G401 (cell line): ENCODE results near the gene GPR176. TPM values are rescaled to one million over a fixed set of nuclear protein-coding genes. Genes with fewer than 3 reads are reported as not detected.

Experiments used
- DNase-seq: peaks from one replicate; pipeline ENCODE4 v3.0.0-alpha.2; 2015; ENCODE audit warnings: low spot score
- in situ Hi-C: cut with HindIII; loops from 2 replicates; pipeline ENCODE4 v1.10.0; 2016; ENCODE audit warnings: low sequenced_read_pairs, mixed read lengths
- total RNA-seq: library from RNA; depleted of rRNA; stranded (reverse); fragments of >200 nt; shearing (Covaris generic); gene quantifications from 2 replicates; pipeline ENCODE4 v1.2.3, GENCODE V29; 2014

Gene GPR176
- total RNA-seq, 1 experiment from 2014 or later, result 2.0 TPM

DNA sequence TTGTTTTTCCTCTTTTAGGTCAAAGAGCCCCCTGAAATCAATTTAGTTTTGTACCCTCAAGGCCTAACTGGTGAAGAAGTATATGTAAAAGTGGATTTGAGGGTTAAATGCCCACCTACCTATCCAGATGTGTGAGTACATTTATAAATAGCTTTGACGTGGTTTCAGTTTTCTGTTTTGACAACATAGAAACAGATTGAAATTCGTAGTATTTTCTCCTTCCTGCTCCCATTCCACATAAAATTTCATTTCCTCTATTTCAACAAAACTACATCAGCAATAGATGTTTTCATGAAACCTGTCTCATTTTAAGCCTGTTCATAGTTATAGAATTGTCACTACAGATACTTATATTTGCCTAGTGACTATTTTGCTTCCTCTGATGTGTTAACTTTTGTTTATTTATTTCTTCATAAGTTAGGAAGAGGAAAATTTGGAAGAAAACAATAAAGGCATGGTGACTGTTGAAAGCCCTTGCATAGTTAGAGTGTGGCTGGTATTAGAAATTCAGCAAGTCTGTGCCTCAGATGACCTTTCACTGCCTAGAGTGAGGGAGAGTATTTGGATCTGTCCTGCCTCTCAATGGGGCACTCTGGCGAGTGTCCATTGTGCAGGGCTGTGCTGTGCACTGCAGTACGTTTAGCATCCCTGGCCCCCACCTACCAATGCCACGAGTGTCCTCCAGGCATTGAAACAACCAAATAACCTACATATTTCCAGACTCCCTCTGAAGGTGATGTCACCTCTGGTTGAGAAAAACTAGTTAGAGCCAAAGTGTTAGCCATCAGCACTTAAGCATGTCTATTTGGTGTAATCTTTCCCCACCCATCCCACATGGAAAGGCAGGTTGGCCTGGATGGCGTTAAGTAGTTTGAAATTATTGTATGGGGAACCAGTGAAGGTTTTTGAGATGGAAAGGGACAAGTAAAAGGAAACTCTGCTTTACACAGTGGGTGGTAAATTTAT is 19.7 kb upstream of the GPR176 start:
- in situ Hi-C loops, result no loop called here

GRCh38 chr15:39937696-39938095 is 17.6 kb upstream of the GPR176 start:
- in situ Hi-C loops, result no loop called here
- DNase-seq, result no peak

More for the DNA sequence above, 19.7 kb upstream of the GPR176 start:
- peak; percentile 8 for DNase-seq

DNA sequence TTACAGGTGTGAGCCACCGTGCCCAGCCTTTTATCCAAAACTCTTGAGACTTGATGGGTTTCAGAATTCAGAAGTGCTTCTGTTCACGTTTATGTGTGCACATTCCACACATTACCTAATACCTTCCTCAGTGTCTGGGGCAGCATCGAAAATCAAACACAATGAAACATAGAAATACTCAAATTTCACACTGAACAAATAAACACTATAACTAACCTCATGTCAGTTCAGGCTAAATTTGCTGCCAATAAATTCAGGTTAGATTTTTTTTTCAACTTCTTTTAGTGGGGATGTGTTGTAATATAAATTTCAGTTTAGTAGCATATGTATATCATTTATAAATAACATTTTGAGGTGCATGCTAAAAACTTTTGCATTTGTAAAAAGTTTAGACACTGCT is 16.6 kb upstream of the GPR176 start:
- DNase-seq, result no peak
- in situ Hi-C loops, result no loop called here

GRCh38 chr15:39936187-39936586 is 16.1 kb upstream of the GPR176 start:
- no peak for DNase-seq

DNA sequence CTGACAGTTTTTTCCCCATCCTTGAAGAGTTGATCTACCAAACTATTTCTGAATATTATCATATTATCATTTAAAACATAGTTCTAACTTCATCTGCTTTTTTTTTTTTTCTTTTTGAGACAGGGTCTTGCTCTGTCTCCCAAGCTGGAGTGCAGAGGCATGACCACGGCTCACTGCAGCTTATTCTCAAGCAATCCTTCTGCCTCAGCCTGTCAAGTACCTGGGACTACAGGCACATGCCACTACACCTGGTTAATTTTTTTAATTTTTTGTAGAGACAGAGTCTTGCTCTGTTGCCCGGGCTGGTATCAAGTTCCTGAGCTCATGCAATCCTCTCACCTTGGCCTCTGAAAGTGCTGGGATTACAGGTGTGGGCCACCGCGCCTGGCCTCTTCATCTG is 15.2 kb upstream of the GPR176 start:
- no peak for DNase-seq
- in situ Hi-C loops, result no loop called here

More at GRCh38 chr15:39936187-39936586, 16.1 kb upstream of the GPR176 start:
- in situ Hi-C loops, result no loop called here

DNA sequence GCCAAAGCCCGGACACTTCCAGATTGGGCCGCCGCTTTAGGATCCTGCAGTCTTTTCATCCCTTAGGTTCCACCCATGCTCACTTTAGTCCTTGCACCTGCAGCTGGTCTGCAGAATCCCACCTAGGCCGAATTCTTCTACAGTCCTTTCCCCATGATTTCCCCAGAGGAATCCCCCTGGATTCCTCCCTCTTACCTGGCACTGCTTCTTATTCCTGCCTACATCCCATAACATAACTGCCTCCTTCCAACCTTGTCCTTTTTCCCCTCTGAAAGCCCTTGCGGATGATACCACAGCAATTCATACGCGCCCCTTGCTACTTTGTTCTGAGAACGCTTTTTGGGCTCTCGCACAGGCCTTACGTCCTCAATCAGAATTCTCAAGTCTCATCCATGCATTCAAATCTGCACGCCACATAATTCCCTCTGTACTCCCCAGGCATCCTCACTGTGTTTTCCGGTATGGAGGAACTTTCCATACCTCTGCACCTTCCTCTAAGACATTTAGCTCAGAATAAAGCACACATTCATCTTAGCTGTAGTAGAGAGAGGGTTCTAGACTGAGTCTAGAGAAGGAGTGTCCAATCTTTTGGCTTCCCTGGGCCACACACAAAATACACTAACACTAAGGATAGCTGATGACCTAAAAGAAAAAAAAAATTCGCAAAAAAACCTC is 14.5 kb upstream of the GPR176 start:
- peak; percentile 69 for DNase-seq
- in situ Hi-C loops, result no loop called here

- no peak for DNase-seq
Observed at GRCh38 chr15:39931615-39932014, 11.5 kb upstream of the GPR176 start.

GRCh38 chr15:39926526-39926925 is 6.5 kb upstream of the GPR176 start:
- DNase-seq, result no peak
- in situ Hi-C loops, result no loop called here

More at GRCh38 chr15:39931615-39932014, 11.5 kb upstream of the GPR176 start:
- in situ Hi-C loops, result no loop called here

DNA sequence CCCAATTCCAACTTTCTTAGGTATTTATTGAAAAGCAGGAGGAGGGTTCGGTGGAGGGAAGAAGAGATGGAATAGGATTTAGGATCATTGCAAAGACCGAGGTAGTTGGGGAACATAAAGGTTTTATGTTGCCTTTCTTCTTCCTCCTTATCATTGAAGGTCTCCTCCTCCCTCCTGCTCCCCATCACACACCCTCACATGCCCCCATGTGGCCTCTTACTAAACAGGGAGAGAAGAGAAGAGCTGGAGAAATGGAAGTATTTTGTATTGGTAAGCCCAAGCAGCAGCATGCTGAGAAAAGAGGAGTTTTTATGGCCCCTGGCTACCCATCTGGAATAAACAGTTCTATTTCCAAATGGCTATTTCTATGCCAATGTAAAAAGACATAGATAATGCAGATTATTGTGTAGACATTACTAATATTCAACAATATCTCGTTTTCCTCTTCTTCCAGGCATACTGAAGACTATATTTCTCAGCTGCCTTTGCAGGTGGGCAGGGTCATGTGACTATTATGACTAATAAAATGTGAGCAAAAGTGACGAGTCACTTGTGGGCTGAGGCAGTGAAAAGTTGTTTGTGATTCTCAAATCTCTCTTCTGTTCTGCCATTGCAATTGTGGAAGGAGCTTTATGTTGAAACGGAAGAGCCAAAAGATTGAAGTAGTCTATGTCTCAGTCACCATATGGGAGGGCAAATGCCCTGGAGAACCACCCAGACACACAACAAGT is 5.2 kb upstream of the GPR176 start:
- in situ Hi-C loops, result no loop called here
- DNase-seq, result no peak

DNA sequence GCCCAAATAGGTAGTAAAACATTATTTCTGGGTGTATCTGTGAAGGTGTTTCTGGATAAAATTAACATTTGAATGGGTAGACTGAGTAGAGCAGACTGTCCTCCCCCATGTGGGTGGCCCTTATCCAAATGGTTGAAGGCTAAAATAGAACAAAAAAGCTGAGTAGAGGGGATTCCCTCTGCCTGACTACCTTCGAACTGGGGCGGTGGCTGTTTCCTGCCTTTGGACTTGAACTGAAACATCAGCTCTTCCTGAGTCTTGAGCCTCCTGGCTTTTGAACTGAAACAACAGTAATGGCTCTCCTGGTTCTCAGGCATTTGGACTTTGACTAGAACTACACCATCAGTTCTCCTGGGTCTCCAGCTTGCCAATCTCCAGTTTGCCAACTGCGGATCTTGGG is 4.4 kb upstream of the GPR176 start:
- in situ Hi-C loops, result no loop called here
- DNase-seq, result no peak

DNA sequence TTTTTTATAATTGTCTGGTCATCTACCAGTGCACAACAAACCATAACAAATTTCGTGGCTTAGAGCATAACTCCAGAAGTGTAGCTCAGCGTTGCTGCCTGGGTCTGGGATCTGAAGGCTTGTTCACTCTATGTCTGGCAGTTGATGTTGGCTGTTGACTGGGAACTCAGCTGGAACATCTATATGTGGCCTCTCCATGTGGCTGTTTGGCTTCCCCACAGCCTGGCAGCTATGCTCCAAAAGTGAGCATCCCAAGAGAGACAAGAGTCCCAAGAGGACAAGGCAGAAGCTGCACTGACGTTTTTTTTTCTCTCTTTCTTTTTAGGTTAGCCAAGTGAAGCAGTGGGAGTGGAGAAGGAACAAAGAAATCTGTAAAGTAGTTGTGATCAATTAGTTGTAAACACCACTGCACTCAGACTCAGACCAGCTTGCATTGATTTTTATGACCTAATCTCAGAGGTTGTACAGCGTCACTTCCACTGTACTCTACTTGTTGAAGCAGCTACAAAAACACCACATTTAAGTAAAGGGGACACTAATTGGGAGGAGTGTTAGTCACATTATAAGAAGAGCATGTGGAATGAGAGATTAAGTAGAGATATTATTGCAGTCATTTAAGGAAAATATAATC is 2.5 kb upstream of the GPR176 start:
- no peak for DNase-seq
- in situ Hi-C loops, result no loop called here

DNA sequence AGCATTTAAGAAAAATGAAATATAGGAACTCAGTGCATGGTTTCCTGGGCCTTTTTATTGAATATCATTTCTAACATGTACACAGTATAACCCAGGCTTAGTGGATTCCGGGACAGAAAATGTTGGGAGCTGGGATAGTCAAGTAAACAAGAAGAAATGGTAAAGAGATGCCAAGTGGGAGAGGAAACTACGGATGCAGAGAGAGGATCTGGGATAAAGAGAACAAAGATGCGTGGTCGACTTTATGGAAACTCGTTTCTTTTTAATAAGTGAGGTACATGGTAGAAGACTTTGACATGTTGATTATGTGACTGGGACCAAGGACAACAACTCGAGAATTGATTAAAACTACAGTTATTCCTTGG is 1.2 kb upstream of the GPR176 start:
- in situ Hi-C loops, result no loop called here
- no peak for DNase-seq

DNA sequence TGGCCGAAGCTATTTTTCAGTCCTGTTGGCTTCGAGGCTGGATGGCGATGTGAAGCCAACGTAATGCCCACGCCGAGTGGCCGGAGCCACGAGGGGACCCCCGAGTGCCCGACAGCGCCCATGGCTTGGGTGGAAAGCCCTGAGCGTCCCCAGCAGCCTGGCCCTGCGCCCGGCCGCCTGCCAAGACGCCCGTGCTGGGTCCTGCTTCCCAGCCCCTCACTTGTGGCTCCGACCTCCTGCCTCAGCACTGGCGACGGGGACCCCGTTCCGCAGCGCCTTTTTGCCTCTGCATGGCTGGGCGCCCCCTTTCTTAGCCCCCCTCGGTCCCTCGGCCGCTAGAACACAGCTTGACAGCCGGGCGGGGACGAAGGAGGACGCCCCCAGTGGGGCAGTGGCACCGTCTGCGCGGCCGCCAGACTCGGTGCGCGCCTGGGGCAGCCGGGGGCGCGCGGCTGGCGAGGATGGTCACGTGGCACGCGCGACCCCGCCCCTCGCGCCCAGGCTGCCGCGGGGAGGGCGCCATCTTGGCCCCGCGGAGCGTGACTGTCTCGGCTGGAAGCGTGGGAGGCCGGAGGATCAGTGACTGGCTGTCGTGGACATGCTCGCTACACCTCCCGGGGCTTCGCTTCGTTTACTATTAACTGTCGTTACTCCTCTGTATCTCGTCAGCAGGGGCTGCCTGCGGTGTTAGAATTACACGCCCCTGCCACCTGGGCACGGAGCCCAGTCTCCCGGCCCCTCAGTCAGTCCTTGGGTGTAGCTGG is 626 bp upstream of the GPR176 start:
- DNase-seq, result peak; percentile 79
- in situ Hi-C loops, result no loop called here

DNA sequence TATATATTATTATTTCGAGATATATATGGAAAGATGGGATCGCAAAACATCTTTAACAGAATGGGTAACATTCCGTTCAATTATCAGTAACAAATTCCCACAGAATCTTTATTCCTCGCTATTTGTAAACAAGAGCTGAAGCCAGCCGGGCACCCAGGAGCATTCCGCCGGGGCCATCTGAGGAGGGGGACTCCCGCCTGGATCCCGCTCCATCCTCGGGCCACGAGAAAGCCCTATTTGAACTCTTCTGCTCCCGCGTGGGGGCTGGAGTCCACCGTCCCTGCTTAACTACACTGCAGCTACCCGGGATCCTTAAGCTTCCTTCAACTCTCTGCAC is 687 bp downstream of the GPR176 start:
- DNase-seq, result no peak
- in situ Hi-C loops, result no loop called here

DNA sequence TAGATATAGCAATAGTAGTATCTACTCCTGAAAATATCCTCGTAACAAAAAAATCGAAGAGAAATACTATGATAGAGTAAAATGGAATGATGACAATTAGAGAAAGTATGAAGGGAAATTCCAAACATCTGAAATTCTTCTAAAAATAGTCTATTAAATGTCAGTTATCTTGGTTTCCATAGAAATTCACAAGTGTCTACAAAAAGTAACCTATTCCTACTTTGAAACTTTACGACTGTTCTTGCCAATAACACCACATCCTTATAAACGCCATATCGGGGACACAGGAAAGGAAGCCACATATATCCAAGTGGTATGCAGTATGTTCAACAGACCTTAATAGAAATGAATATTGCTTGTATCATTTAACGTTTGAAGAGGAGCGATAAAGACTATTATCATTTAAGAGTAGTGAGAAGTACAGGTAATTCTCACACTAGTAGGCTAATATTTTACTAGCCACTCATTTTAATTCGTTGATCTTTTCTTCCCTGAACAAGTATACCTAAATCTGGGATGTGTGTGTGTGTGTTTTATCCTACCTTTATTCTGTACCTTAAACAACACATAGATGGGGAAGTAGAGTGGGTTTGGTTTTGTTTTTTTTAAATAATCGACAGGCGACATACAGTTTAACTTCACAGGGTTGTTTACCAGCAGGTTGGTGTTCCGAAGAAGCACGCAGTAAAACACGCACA is 1.2 kb downstream of the GPR176 start:
- in situ Hi-C loops, result no loop called here
- DNase-seq, result peak; percentile 54

DNA sequence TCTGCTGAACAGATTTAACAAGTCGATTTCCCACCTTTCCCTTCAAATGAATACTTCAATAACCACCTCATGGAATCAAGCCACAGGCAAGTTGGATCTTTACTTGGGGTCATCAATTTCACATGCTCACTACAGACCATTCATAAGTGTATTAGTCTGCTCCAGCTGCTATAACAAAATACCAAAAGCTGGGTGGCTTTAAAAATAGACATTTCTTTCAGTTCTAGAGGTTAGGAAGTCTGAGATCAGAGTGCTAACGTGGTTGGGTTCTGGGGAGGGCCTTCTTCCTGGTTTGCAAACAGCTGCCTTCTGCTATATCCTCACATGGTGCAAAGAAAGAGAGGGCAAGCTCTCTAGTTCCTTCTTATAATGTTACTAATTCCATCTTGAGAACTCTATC is 5.1 kb downstream of the GPR176 start:
- no peak for DNase-seq
- in situ Hi-C loops, result no loop called here

DNA sequence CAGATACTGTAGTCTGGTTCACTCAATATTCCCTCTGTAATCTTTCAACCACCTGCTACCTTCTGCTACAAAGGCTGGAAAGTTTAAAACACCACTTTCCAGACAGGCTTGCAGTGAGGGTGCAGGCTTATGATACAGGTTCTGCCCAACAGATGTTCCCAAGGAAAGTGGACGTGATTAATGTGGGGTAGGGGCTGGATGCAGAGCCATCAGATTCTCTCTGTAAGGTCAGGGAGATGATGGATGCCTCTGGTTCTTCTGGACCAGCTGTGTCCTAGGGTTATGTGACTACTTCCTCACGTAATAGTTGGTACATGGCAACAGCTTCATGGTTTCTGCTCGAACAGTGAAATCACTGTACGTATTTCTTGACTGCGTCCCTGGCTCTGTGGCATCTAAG is 11.1 kb downstream of the GPR176 start:
- in situ Hi-C loops, result no loop called here
- no peak for DNase-seq

GRCh38 chr15:39908186-39908585 is 11.9 kb downstream of the GPR176 start:
- DNase-seq, result peak; percentile 30
- in situ Hi-C loops, result no loop called here
